Bronchial epithelial cell (primary cell): ENCODE results near the gene KLHL26. TPM values are rescaled to one million over a fixed set of nuclear protein-coding genes. Genes with fewer than 3 reads are reported as not detected.

Experiments
- DNase-seq: peaks from one replicate; pipeline ENCODE4 v3.0.0-alpha.2; 2010; ENCODE audit warnings: low read depth
- FAIRE-seq: peaks from 2 replicates; lab custom pipeline; 2011; peaks lifted over from hg19 to GRCh38; lab: Jason Lieb, UNC
- H3K27me3 ChIP-seq: 2 replicates; pipeline ENCODE4 v1.5.1; 2011; ENCODE audit warnings: low read length; ENCODE audit not compliant: control insufficient read depth, insufficient read depth
- H3K36me3 ChIP-seq: 2 replicates; pipeline ENCODE4 v1.5.1; 2011; ENCODE audit warnings: low read length; ENCODE audit not compliant: control insufficient read depth, insufficient read depth
- H3K4me3 ChIP-seq: 2 replicates; pipeline ENCODE4 v1.5.1; 2011; ENCODE audit warnings: mild to moderate bottlenecking, low read depth, low read length, control low read depth
- total RNA-seq: library from RNA; depleted of rRNA; stranded (reverse); fragments of >200 nt; gene quantifications from 2 replicates; pipeline ENCODE4 v1.2.1, GENCODE V29; 2014
- TF ChIP-seq, protein P1 (sequence below): IDR thresholded peaks from 2 replicates; pipeline ENCODE4 v1.5.1; 2011; ENCODE audit warnings: mild to moderate bottlenecking, moderate library complexity, low read length, control low read depth, inconsistent platforms; ENCODE audit not compliant: insufficient read depth, severe bottlenecking

Gene KLHL26
- total RNA-seq, 1 donor from 2014 or later = 3.2 TPM

- peaks cover 45% of the 10 kb centered on the region for H3K27me3 ChIP-seq
- TF ChIP-seq, protein P1, sequence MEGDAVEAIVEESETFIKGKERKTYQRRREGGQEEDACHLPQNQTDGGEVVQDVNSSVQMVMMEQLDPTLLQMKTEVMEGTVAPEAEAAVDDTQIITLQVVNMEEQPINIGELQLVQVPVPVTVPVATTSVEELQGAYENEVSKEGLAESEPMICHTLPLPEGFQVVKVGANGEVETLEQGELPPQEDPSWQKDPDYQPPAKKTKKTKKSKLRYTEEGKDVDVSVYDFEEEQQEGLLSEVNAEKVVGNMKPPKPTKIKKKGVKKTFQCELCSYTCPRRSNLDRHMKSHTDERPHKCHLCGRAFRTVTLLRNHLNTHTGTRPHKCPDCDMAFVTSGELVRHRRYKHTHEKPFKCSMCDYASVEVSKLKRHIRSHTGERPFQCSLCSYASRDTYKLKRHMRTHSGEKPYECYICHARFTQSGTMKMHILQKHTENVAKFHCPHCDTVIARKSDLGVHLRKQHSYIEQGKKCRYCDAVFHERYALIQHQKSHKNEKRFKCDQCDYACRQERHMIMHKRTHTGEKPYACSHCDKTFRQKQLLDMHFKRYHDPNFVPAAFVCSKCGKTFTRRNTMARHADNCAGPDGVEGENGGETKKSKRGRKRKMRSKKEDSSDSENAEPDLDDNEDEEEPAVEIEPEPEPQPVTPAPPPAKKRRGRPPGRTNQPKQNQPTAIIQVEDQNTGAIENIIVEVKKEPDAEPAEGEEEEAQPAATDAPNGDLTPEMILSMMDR = no peak
- no peak for DNase-seq
- no peak for FAIRE-seq
- H3K4me3 ChIP-seq = no peak overlapping the region
- no peaks in the 10 kb centered on the region for H3K36me3 ChIP-seq
These were observed 27.8 kb upstream of the KLHL26 start for GRCh38 chr19:18608805-18609716.

DNA sequence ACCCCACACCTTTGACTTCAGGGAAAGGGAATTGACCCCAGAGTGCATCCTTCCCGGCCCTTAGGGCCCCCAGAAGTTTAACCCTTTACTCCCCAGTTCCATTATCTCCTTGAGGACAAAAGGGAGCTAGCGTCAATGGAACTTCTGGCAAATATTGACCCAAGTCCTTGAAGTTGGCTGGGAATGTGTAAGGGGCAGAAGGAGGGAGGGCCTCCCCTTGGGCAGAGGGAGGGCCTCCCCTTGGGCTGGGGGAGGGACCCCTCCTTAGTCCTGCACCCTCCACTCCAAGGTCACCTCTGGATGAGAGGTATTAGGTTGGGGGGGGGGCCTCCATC lies 27.1 kb upstream of the KLHL26 start:
- no peaks in the 10 kb centered on the region for H3K36me3 ChIP-seq
- peaks cover 44% of the 10 kb centered on the region for H3K27me3 ChIP-seq

DNA sequence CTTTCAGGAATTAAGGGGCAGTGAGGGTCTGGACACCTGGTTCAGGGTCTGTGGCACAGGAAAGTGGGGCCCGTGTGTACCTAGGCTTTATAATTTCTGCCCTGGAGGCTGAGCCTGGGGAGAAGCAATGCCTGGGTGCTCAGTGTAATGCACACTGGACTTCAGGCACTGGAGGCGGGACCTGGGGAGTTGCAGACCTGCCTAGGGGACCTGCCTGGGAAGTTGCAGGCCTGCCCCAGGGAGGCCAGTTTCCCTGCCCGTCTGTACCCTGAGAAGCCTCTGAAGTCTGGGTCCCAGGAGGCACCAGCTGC lies 26.6 kb upstream of the KLHL26 start:
- H3K36me3 ChIP-seq = no peaks in the 10 kb centered on the region
- H3K4me3 ChIP-seq = no peak overlapping the region
- FAIRE-seq (no peak), DNase-seq (no peak)
- TF ChIP-seq, protein P1 = no peak
- peaks cover 44% of the 10 kb centered on the region for H3K27me3 ChIP-seq

More for the DNA sequence above, 27.1 kb upstream of the KLHL26 start:
- DNase-seq = no peak
- no peak overlapping the region for H3K4me3 ChIP-seq
- no peak for FAIRE-seq
- TF ChIP-seq, protein P1 = no peak

GRCh38 chr19:18610556-18611326 lies 26.1 kb upstream of the KLHL26 start:
- Histone ChIP-seq H3K27me3 (peaks cover 40% of the 10 kb centered on the region), H3K4me3 (no peak overlapping the region), H3K36me3 (no peaks in the 10 kb centered on the region)
- FAIRE-seq (no peak), DNase-seq (no peak)
- TF ChIP-seq, protein P1 = no peak

- Histone ChIP-seq H3K27me3 (peaks cover 40% of the 10 kb centered on the region), H3K36me3 (no peaks in the 10 kb centered on the region), H3K4me3 (no peak overlapping the region)
- FAIRE-seq (no peak), DNase-seq (no peak)
- TF ChIP-seq, protein P1 = no peak
These were observed 25.3 kb upstream of the KLHL26 start for GRCh38 chr19:18611327-18612050.
